ENCODE data around the gene D2HGDH.

The D2HGDH gene

DNA sequence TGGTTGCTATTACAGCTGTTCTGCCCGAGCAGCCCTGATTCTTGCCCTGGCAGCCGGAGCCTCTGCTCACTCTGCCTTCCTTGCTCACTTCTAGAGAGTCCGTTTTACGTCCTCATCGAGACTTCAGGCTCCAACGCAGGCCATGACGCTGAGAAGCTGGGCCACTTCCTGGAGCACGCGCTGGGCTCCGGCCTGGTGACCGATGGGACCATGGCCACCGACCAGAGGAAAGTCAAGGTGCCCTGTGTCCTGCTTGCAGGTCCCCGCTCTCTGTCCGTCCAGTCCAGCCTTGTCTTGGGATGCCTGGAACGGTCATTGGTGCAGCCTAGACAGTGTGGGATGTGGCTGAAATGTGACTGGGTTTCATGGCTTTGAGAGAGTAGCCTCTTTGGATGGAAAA lies 16.7 kb downstream of the D2HGDH start:
- no peaks in the 10 kb centered on the region for H3K27me3 ChIP-seq (replicated peaks; ENCODE audit: control insufficient read depth, insufficient read depth, low read length)
- no peak for DNase-seq (ENCODE audit: extremely low read depth, insufficient read length)
- H3K4me3 ChIP-seq (replicated peaks; ENCODE audit: low read depth, low read length) = no peak overlapping the region
- peaks cover 15% of the 10 kb centered on the region for H3K36me3 ChIP-seq (ENCODE audit: control insufficient read depth, insufficient read depth, low read length)
- TF ChIP-seq, protein P1, sequence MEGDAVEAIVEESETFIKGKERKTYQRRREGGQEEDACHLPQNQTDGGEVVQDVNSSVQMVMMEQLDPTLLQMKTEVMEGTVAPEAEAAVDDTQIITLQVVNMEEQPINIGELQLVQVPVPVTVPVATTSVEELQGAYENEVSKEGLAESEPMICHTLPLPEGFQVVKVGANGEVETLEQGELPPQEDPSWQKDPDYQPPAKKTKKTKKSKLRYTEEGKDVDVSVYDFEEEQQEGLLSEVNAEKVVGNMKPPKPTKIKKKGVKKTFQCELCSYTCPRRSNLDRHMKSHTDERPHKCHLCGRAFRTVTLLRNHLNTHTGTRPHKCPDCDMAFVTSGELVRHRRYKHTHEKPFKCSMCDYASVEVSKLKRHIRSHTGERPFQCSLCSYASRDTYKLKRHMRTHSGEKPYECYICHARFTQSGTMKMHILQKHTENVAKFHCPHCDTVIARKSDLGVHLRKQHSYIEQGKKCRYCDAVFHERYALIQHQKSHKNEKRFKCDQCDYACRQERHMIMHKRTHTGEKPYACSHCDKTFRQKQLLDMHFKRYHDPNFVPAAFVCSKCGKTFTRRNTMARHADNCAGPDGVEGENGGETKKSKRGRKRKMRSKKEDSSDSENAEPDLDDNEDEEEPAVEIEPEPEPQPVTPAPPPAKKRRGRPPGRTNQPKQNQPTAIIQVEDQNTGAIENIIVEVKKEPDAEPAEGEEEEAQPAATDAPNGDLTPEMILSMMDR (IDR thresholded peaks at IDR 0.05; ENCODE audit: insufficient read depth, low read length, poor library complexity, severe bottlenecking) = no peak

DNA sequence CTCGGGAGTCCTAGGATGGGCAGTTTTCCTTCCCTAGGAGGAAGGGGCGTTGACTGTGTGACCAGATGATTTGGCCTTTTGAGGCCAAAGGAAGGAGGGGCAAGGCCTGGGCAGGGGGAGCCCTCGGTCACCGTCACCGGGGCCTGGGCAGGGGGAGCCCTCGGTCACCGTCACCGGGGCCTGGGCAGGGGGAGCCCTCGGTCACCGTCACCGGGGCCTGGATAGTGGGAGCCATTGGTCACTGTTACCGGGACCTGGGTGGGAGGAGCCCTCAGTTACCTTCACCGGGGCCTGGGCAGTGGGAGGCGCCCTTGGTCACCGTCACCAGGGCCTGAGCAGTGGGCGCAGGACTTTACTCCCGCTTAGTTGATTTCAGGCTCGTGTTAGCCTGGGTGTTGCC lies 17.3 kb downstream of the D2HGDH start:
- TF ChIP-seq, protein P1 (IDR thresholded peaks at IDR 0.05; ENCODE audit: insufficient read depth, low read length, poor library complexity, severe bottlenecking) = no peak
- no peaks in the 10 kb centered on the region for H3K27me3 ChIP-seq (replicated peaks; ENCODE audit: control insufficient read depth, insufficient read depth, low read length)
- no peak for DNase-seq (ENCODE audit: extremely low read depth, insufficient read length)
- H3K4me3 ChIP-seq (replicated peaks; ENCODE audit: low read depth, low read length) = no peak overlapping the region
- peaks cover 15% of the 10 kb centered on the region for H3K36me3 ChIP-seq (ENCODE audit: control insufficient read depth, insufficient read depth, low read length)

DNA sequence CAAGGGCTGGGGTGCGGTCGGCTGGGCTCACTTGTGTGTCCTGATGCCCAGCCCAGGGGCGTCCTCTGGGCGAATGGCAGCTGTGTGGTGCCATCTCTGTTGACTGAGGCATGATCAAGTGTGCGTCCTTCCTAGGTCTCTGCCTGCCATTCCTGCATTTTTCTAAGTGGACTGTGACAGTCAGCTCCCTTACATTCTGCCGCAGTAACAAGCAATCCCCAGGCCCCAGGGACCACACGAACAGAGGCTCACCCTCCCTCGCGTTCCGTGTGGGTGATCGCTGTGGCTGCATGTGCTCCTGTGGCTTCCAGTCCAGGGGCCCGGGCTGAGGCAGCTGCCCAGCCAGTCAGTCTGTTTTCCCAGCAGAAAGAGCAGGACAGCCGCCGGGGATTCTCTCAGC lies 17.8 kb downstream of the D2HGDH start:
- Histone ChIP-seq H3K4me3 (replicated peaks; ENCODE audit: low read depth, low read length) (no peak overlapping the region), H3K36me3 (ENCODE audit: control insufficient read depth, insufficient read depth, low read length) (peaks cover 15% of the 10 kb centered on the region), H3K27me3 (replicated peaks; ENCODE audit: control insufficient read depth, insufficient read depth, low read length) (no peaks in the 10 kb centered on the region)
- no peak for DNase-seq (ENCODE audit: extremely low read depth, insufficient read length)
- TF ChIP-seq, protein P1 (IDR thresholded peaks at IDR 0.05; ENCODE audit: insufficient read depth, low read length, poor library complexity, severe bottlenecking) = no peak

DNA sequence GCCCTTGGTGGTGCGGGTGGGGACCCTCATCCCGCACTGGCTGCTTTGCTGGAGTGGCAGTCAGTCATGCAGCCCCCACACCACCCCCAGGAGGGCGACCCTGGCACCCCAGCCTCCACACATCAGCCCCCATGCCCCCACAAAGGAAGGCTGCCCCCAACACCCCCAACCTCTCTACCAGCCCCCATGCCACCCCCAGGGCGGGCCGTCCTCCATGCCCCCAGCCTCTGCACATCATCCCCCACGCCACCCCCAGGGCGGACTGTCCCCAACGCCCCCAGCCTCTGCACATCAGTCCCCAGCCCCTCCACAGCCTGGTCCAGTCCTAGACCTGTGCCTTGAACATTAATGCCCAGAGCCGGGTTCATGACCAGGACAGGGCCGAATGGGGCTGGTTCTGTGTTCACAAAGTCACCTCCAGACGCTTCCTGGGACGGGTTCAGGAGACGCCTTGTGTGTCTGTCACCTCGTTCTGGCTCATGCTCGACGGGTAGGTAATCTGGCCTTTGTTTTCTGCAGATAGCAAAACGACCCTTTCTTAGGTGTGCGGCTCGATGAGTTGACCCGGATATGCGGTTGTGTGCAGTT lies 18.4 kb downstream of the D2HGDH start:
- no peak overlapping the region for H3K4me3 ChIP-seq (replicated peaks; ENCODE audit: low read depth, low read length)
- TF ChIP-seq, protein P1 (IDR thresholded peaks at IDR 0.05; ENCODE audit: insufficient read depth, low read length, poor library complexity, severe bottlenecking) = no peak
- no peak for DNase-seq (ENCODE audit: extremely low read depth, insufficient read length)
- H3K27me3 ChIP-seq (replicated peaks; ENCODE audit: control insufficient read depth, insufficient read depth, low read length) = no peaks in the 10 kb centered on the region
- peaks cover 15% of the 10 kb centered on the region for H3K36me3 ChIP-seq (ENCODE audit: control insufficient read depth, insufficient read depth, low read length)

DNA sequence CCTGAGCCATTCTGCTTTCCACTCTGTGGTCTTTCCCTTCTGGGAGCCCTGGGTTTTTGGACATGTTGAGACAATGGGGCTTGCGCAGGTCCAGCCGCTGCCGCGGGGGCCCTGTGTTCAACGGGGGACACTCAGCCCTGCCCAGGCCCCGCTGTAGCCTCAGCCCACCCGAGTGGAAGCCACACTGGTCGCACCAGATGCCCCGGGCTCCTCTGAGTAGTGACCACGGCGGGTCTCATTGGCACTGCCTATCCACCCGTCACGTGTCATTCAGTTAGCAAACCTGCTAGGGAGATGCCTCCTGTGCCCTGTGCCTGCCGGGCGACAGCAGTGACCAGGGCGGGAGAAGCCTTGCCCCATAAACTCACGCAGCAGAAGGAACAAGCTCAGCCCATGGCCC lies 19.1 kb downstream of the D2HGDH start:
- H3K36me3 ChIP-seq (ENCODE audit: control insufficient read depth, insufficient read depth, low read length) = peaks cover 12% of the 10 kb centered on the region
- no peak overlapping the region for H3K4me3 ChIP-seq (replicated peaks; ENCODE audit: low read depth, low read length)
- TF ChIP-seq, protein P1 (IDR thresholded peaks at IDR 0.05; ENCODE audit: insufficient read depth, low read length, poor library complexity, severe bottlenecking) = no peak
- no peaks in the 10 kb centered on the region for H3K27me3 ChIP-seq (replicated peaks; ENCODE audit: control insufficient read depth, insufficient read depth, low read length)
- DNase-seq (ENCODE audit: extremely low read depth, insufficient read length) = no peak

DNA sequence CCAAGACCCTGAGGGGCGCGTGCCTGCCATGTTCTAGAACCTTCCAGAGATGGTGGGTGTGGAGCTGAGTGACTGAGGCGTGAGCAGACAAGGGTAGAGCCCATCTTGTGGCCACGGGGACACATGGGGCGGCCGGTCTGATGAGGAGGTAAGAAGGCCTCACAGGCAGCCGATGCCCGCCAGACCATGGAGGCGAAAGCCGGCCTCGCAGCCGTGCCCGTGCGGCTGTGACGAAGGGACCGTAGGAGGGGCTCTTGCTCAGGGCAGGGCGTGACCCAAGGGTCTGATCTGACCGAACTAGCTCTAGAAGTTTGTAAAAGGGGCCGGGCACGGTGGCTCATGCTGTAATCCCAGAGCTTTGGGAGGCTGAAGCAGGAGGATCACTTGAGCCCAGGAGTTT lies 19.6 kb downstream of the D2HGDH start:
- Histone ChIP-seq H3K4me3 (replicated peaks; ENCODE audit: low read depth, low read length) (no peak overlapping the region), H3K27me3 (replicated peaks; ENCODE audit: control insufficient read depth, insufficient read depth, low read length) (no peaks in the 10 kb centered on the region), H3K36me3 (ENCODE audit: control insufficient read depth, insufficient read depth, low read length) (peaks cover 11% of the 10 kb centered on the region)
- no peak for DNase-seq (ENCODE audit: extremely low read depth, insufficient read length)
- TF ChIP-seq, protein P1 (IDR thresholded peaks at IDR 0.05; ENCODE audit: insufficient read depth, low read length, poor library complexity, severe bottlenecking) = no peak
